GM12878 (cell line): ENCODE results near the gene FAM227A. TPM values are rescaled to one million over a fixed set of nuclear protein-coding genes. Genes with fewer than 3 reads are reported as not detected.

Experiments used
- BHLHE40 ChIP-seq, 2 experiments: fragments of 450-650 bp in 1 of 2; IDR thresholded peaks; 2 replicates each; pipeline ENCODE4 v1.6.1; 2011 to 2017; ENCODE audit warnings: low read depth in 2 of 2, borderline replicate concordance in 1 of 2, improper control_type of control experiment in 1 of 2, low read length in 1 of 2, mild to moderate bottlenecking in 1 of 2
- E2F4 ChIP-seq: IDR thresholded peaks from 2 replicates; pipeline ENCODE4 v1.6.1; 2012; ENCODE audit warnings: low read depth, low read length, improper control_type of control experiment
- ETV6 ChIP-seq, 2 experiments: fragments of 450-650 bp in 1 of 2; IDR thresholded peaks in 1 of 2; conservative IDR thresholded peaks in 1 of 2; 2 replicates each; pipeline ENCODE4 v1.6.1; 2014; ENCODE audit warnings: antibody characterized with exemption in 1 of 2, borderline replicate concordance in 1 of 2, low read depth in 1 of 2, mild to moderate bottlenecking in 1 of 2, moderate library complexity in 1 of 2
- FOXM1 ChIP-seq: IDR thresholded peaks from 2 replicates; pipeline ENCODE4 v1.6.1; 2012; ENCODE audit warnings: low read depth, mild to moderate bottlenecking, inconsistent platforms, low read length, moderate library complexity
- GABPA ChIP-seq: IDR thresholded peaks from 2 replicates; pipeline ENCODE4 v1.6.1; 2014; ENCODE audit warnings: antibody characterized with exemption, low read depth, mild to moderate bottlenecking, inconsistent platforms
- JUND ChIP-seq: IDR thresholded peaks from 2 replicates; pipeline ENCODE4 v1.6.1; 2012; ENCODE audit warnings: low read depth, mild to moderate bottlenecking, low read length, improper control_type of control experiment, moderate library complexity
- NFXL1 ChIP-seq: fragments of 450-650 bp; IDR thresholded peaks from 2 replicates; pipeline ENCODE4 v1.6.1; 2017; ENCODE audit warnings: antibody characterized with exemption, mild to moderate bottlenecking, borderline replicate concordance
- NFYB ChIP-seq: IDR thresholded peaks from 2 replicates; pipeline ENCODE4 v1.6.1; 2011; ENCODE audit warnings: low read depth, mild to moderate bottlenecking, low read length, improper control_type of control experiment, moderate library complexity; ENCODE audit not compliant: insufficient read depth
- SREBF1 ChIP-seq: IDR thresholded peaks from 2 replicates; pipeline ENCODE4 v1.6.1; 2012; ENCODE audit warnings: mild to moderate bottlenecking, low read length
- TBL1XR1 ChIP-seq: IDR thresholded peaks from 2 replicates; pipeline ENCODE4 v1.6.1; 2012; ENCODE audit warnings: low read depth, low read length, improper control_type of control experiment
- USF1 ChIP-seq: IDR thresholded peaks from 2 replicates; pipeline ENCODE4 v1.6.1; 2011; ENCODE audit warnings: borderline replicate concordance, low read depth, mild to moderate bottlenecking, moderate library complexity, mixed read lengths, low read length; ENCODE audit not compliant: insufficient read depth; ENCODE audit errors: extremely low read length
- polyA plus RNA-seq, 11 experiments: library from polyadenylated mRNA; depleted of rRNA in 4 of 11; unstranded in 6 of 11; stranded (reverse) in 5 of 11; fragments of >200 nt; fragmentation: Nextera tagmentation in 4 of 11; fragmentation: Illumina TruSeq in 1 of 11; extraction: Ambion mirVana in 4 of 11; extraction: Trizol in 1 of 11; gene quantifications; 1 replicate in 1 of 11; 2 replicates in 10 of 11; pipeline versions ENCODE4 v1.2.1 to v1.2.3, GENCODE V29; 2011 to 2016; ENCODE audit warnings: inconsistent platforms in 2 of 11, missing spikeins in 2 of 11, low read depth in 1 of 11
- total RNA-seq, 4 experiments: library from RNA; depleted of rRNA in 3 of 4; stranded (reverse); fragments of >200 nt in 3 of 4; fragmentation: Illumina TruSeq in 1 of 4; extraction: Trizol in 1 of 4; gene quantifications; 2 replicates each; pipeline versions ENCODE4 v1.2.1 to v1.2.3, GENCODE V29; 2013 to 2021
- TF ChIP-seq, protein P1 (sequence below): fragments of 450-650 bp; IDR thresholded peaks from 2 replicates; pipeline ENCODE4 v1.6.1; 2017; ENCODE audit warnings: mild to moderate bottlenecking, moderate library complexity
- TF ChIP-seq, protein P2 (sequence below): fragments of 450-650 bp; formaldehyde crosslinking; IDR thresholded peaks from 2 replicates; pipeline ENCODE4 v1.5.0; 2022; ENCODE audit warnings: mild to moderate bottlenecking, missing genetic modification characterization
- TF ChIP-seq, protein P3 (sequence below): fragments of 450-650 bp; IDR thresholded peaks from 2 replicates; pipeline ENCODE4 v1.6.1; 2017; ENCODE audit warnings: low read depth, mild to moderate bottlenecking, moderate library complexity

FAM227A gene
- total and polyA plus RNA-seq, 10 of the 15 experiments (the other 5 are each of a cell fraction or from before 2014, with no cell fraction given): 0.02 to 0.59 (median 0.25) TPM

- TF ChIP-seq, protein P1, sequence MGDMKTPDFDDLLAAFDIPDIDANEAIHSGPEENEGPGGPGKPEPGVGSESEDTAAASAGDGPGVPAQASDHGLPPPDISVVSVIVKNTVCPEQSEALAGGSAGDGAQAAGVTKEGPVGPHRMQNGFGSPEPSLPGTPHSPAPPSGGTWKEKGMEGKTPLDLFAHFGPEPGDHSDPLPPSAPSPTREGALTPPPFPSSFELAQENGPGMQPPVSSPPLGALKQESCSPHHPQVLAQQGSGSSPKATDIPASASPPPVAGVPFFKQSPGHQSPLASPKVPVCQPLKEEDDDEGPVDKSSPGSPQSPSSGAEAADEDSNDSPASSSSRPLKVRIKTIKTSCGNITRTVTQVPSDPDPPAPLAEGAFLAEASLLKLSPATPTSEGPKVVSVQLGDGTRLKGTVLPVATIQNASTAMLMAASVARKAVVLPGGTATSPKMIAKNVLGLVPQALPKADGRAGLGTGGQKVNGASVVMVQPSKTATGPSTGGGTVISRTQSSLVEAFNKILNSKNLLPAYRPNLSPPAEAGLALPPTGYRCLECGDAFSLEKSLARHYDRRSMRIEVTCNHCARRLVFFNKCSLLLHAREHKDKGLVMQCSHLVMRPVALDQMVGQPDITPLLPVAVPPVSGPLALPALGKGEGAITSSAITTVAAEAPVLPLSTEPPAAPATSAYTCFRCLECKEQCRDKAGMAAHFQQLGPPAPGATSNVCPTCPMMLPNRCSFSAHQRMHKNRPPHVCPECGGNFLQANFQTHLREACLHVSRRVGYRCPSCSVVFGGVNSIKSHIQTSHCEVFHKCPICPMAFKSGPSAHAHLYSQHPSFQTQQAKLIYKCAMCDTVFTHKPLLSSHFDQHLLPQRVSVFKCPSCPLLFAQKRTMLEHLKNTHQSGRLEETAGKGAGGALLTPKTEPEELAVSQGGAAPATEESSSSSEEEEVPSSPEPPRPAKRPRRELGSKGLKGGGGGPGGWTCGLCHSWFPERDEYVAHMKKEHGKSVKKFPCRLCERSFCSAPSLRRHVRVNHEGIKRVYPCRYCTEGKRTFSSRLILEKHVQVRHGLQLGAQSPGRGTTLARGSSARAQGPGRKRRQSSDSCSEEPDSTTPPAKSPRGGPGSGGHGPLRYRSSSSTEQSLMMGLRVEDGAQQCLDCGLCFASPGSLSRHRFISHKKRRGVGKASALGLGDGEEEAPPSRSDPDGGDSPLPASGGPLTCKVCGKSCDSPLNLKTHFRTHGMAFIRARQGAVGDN: no peak
- TF ChIP-seq BHLHE40 (IDR thresholded peaks at IDR 0.05; ENCODE audit: borderline replicate concordance in 1 of 2, low read depth in 2 of 2, low read length in 1 of 2) (peak in 1 of 2 experiments; percentile 37; a peak in 1 of 4 replicates), NFXL1 (no peak), E2F4 (no peak), NFYB (0 out of 2 replicates have a peak, but pooled peaks have one; percentile 22), SREBF1 (no peak), FOXM1 (no peak), GABPA (0 out of 2 replicates have a peak, but pooled peaks have one; percentile 9), USF1 (no peak), JUND (no peak), ETV6 (conservative IDR thresholded peaks at IDR 0.05 in 1 of 2, IDR thresholded peaks at IDR 0.05 in 1 of 2; ENCODE audit: borderline replicate concordance in 1 of 2, low read depth in 1 of 2) (no peak), TBL1XR1 (no peak)
- TF ChIP-seq, protein P2, sequence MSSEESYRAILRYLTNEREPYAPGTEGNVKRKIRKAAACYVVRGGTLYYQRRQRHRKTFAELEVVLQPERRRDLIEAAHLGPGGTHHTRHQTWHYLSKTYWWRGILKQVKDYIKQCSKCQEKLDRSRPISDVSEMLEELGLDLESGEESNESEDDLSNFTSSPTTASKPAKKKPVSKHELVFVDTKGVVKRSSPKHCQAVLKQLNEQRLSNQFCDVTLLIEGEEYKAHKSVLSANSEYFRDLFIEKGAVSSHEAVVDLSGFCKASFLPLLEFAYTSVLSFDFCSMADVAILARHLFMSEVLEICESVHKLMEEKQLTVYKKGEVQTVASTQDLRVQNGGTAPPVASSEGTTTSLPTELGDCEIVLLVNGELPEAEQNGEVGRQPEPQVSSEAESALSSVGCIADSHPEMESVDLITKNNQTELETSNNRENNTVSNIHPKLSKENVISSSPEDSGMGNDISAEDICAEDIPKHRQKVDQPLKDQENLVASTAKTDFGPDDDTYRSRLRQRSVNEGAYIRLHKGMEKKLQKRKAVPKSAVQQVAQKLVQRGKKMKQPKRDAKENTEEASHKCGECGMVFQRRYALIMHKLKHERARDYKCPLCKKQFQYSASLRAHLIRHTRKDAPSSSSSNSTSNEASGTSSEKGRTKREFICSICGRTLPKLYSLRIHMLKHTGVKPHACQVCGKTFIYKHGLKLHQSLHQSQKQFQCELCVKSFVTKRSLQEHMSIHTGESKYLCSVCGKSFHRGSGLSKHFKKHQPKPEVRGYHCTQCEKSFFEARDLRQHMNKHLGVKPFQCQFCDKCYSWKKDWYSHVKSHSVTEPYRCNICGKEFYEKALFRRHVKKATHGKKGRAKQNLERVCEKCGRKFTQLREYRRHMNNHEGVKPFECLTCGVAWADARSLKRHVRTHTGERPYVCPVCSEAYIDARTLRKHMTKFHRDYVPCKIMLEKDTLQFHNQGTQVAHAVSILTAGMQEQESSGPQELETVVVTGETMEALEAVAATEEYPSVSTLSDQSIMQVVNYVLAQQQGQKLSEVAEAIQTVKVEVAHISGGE: no peak
- TF ChIP-seq, protein P3, sequence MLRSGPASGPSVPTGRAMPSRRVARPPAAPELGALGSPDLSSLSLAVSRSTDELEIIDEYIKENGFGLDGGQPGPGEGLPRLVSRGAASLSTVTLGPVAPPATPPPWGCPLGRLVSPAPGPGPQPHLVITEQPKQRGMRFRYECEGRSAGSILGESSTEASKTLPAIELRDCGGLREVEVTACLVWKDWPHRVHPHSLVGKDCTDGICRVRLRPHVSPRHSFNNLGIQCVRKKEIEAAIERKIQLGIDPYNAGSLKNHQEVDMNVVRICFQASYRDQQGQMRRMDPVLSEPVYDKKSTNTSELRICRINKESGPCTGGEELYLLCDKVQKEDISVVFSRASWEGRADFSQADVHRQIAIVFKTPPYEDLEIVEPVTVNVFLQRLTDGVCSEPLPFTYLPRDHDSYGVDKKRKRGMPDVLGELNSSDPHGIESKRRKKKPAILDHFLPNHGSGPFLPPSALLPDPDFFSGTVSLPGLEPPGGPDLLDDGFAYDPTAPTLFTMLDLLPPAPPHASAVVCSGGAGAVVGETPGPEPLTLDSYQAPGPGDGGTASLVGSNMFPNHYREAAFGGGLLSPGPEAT: no peak
Measured at GRCh38 chr22:38657045-38657909, 1.1 kb upstream of the FAM227A start (continued).
